ENCODE data around the gene HMGXB4. TPM values are rescaled to one million over a fixed set of nuclear protein-coding genes. Genes with fewer than 3 reads are reported as not detected.

The HMGXB4 gene
- total RNA-seq, 2 experiments from 2014 or later, result 39.0 to 42.1 TPM

GRCh38 chr22:35329114-35329847 lies 72.0 kb downstream of the HMGXB4 start:
- Mint-ChIP-seq H3K4me1 (peaks cover 31% of the 10 kb centered on the region), H3K9me3 (ENCODE audit: low read depth) (no peaks in the 10 kb centered on the region), H3K4me3 (no peak overlapping the region), H3K27me3 (no peaks in the 10 kb centered on the region), H3K36me3 (peaks cover 2% of the 10 kb centered on the region), H3K27ac (no peak overlapping the region)
- ATAC-seq (no peak), DNase-seq (no peak)
- CTCF ChIA-PET, result interaction anchor here (0.9 to 1.8 kb wide), 4 partner anchors 22 to 30 kb away, joined by 3 to 6 read pairs (median 4); partner anchors contain the start of gene TOM1

GRCh38 chr22:35330258-35330861 lies 73.1 kb downstream of the HMGXB4 start:
- CTCF ChIA-PET, result interaction anchor here (1.1 to 2.0 kb wide), 6 partner anchors 21 to 180 kb away, joined by 3 to 6 read pairs (median 4); no protein-coding TSS in a partner anchor
- ATAC-seq (peak; percentile 43), DNase-seq (peak; percentile 64)
- H3K27me3 Mint-ChIP-seq, result no peaks in the 10 kb centered on the region
- peaks cover 31% of the 10 kb centered on the region for H3K4me1 Mint-ChIP-seq
- H3K27ac Mint-ChIP-seq, result peak overlapping the region; percentile 36
- no peak overlapping the region for H3K4me3 Mint-ChIP-seq
- H3K36me3 Mint-ChIP-seq, result peaks cover 2% of the 10 kb centered on the region
- no peaks in the 10 kb centered on the region for H3K9me3 Mint-ChIP-seq (ENCODE audit: low read depth)

GRCh38 chr22:35332278-35332677 lies 75.0 kb downstream of the HMGXB4 start:
- Mint-ChIP-seq H3K27me3 (no peaks in the 10 kb centered on the region), H3K4me3 (no peak overlapping the region), H3K27ac (no peak overlapping the region), H3K36me3 (peaks cover 2% of the 10 kb centered on the region), H3K9me3 (ENCODE audit: low read depth) (no peaks in the 10 kb centered on the region), H3K4me1 (peaks cover 42% of the 10 kb centered on the region)
- DNase-seq (no peak), ATAC-seq (no peak)
- CTCF ChIA-PET, result interaction anchor here (0.6 to 2.0 kb wide), 3 partner anchors 9 to 615 kb away, joined by 3 to 4 read pairs (median 3); no protein-coding TSS in a partner anchor

GRCh38 chr22:35333220-35333619 lies 75.9 kb downstream of the HMGXB4 start:
- Mint-ChIP-seq H3K9me3 (ENCODE audit: low read depth) (no peaks in the 10 kb centered on the region), H3K27ac (no peak overlapping the region), H3K4me3 (no peak overlapping the region), H3K36me3 (peaks cover 2% of the 10 kb centered on the region), H3K27me3 (no peaks in the 10 kb centered on the region), H3K4me1 (peaks cover 41% of the 10 kb centered on the region)
- DNase-seq (no peak), ATAC-seq (no peak)
- CTCF ChIA-PET, result interaction anchor here (0.6 to 0.8 kb wide), 2 partner anchors 71 to 728 kb away, joined by 3 read pairs; no protein-coding TSS in a partner anchor

GRCh38 chr22:35334004-35334403 lies 76.7 kb downstream of the HMGXB4 start:
- H3K4me3 Mint-ChIP-seq, result no peak overlapping the region
- no peak for ATAC-seq
- H3K36me3 Mint-ChIP-seq, result peaks cover 2% of the 10 kb centered on the region
- H3K27me3 Mint-ChIP-seq, result no peaks in the 10 kb centered on the region
- H3K9me3 Mint-ChIP-seq (ENCODE audit: low read depth), result no peaks in the 10 kb centered on the region
- DNase-seq, result no peak
- H3K4me1 Mint-ChIP-seq, result peaks cover 37% of the 10 kb centered on the region
- peak overlapping the region; percentile 31 for H3K27ac Mint-ChIP-seq
- CTCF ChIA-PET, result interaction anchor here (0.8 to 1.2 kb wide), 2 partner anchors 9 to 70 kb away, joined by 3 read pairs; no protein-coding TSS in a partner anchor

- Mint-ChIP-seq H3K9me3 (ENCODE audit: low read depth) (no peaks in the 10 kb centered on the region), H3K4me3 (no peak overlapping the region), H3K27me3 (no peaks in the 10 kb centered on the region), H3K27ac (peak overlapping the region; percentile 65), H3K4me1 (peaks cover 22% of the 10 kb centered on the region), H3K36me3 (peaks cover 1% of the 10 kb centered on the region)
- no peak for DNase-seq
- CTCF ChIA-PET, result no interaction called here
- no peak for ATAC-seq
These were observed 78.2 kb downstream of the HMGXB4 start for GRCh38 chr22:35335468-35335867.

GRCh38 chr22:35335936-35336781 lies 78.9 kb downstream of the HMGXB4 start:
- peak overlapping the region; percentile 65 for H3K27ac Mint-ChIP-seq
- DNase-seq, result no peak

GRCh38 chr22:35337932-35338331 lies 80.6 kb downstream of the HMGXB4 start:
- CTCF ChIA-PET, result no interaction called here
- DNase-seq (no peak), ATAC-seq (peak; percentile 34)
- Mint-ChIP-seq H3K4me3 (no peak overlapping the region), H3K27me3 (no peaks in the 10 kb centered on the region), H3K9me3 (ENCODE audit: low read depth) (no peaks in the 10 kb centered on the region), H3K36me3 (peaks cover 1% of the 10 kb centered on the region), H3K27ac (no peak overlapping the region), H3K4me1 (peaks cover 18% of the 10 kb centered on the region)

More at GRCh38 chr22:35335936-35336781, 78.9 kb downstream of the HMGXB4 start:
- no peaks in the 10 kb centered on the region for H3K9me3 Mint-ChIP-seq (ENCODE audit: low read depth)
- no peaks in the 10 kb centered on the region for H3K27me3 Mint-ChIP-seq
- CTCF ChIA-PET, result no interaction called here
- H3K4me3 Mint-ChIP-seq, result no peak overlapping the region
- peaks cover 19% of the 10 kb centered on the region for H3K4me1 Mint-ChIP-seq
- H3K36me3 Mint-ChIP-seq, result peaks cover 1% of the 10 kb centered on the region
- peak; percentile 59 for ATAC-seq

- CTCF ChIA-PET, result interaction anchor here (0.7 to 1.6 kb wide), 2 partner anchors 9 to 10 kb away, joined by 3 read pairs; no protein-coding TSS in a partner anchor
- H3K27ac Mint-ChIP-seq, result no peak overlapping the region
- H3K27me3 Mint-ChIP-seq, result no peaks in the 10 kb centered on the region
- H3K4me1 Mint-ChIP-seq, result peaks cover 4% of the 10 kb centered on the region
- DNase-seq, result no peak
- peaks cover 1% of the 10 kb centered on the region for H3K36me3 Mint-ChIP-seq
- H3K4me3 Mint-ChIP-seq, result no peak overlapping the region
- H3K9me3 Mint-ChIP-seq (ENCODE audit: low read depth), result no peaks in the 10 kb centered on the region
- no peak for ATAC-seq
These were observed 84.0 kb downstream of the HMGXB4 start for GRCh38 chr22:35341090-35341874.

- Mint-ChIP-seq H3K27me3 (no peaks in the 10 kb centered on the region), H3K4me1 (peaks cover 2% of the 10 kb centered on the region), H3K27ac (no peak overlapping the region), H3K4me3 (no peak overlapping the region), H3K9me3 (ENCODE audit: low read depth) (no peaks in the 10 kb centered on the region), H3K36me3 (peaks cover 1% of the 10 kb centered on the region)
- ATAC-seq (no peak), DNase-seq (no peak)
- CTCF ChIA-PET, result no interaction called here
These were observed 85.1 kb downstream of the HMGXB4 start for GRCh38 chr22:35342390-35342789.

GRCh38 chr22:35343664-35344550 lies 86.6 kb downstream of the HMGXB4 start:
- ATAC-seq (no peak), DNase-seq (no peak)
- CTCF ChIA-PET, result interaction anchor here (0.9 kb wide), 1 partner anchor 15 kb away, joined by 3 read pairs; no protein-coding TSS in a partner anchor
- Mint-ChIP-seq H3K9me3 (ENCODE audit: low read depth) (no peaks in the 10 kb centered on the region), H3K4me3 (no peak overlapping the region), H3K36me3 (peaks cover 1% of the 10 kb centered on the region), H3K27me3 (no peaks in the 10 kb centered on the region), H3K27ac (no peak overlapping the region), H3K4me1 (peaks cover 2% of the 10 kb centered on the region)
